Ectodermal cell (in vitro differentiated cells): ENCODE results near the gene SCAPER.
"Not testable (repeated sequence)": the region's sequence is repeated elsewhere in the genome, so short reads cannot be mapped to it uniquely, and the experiment has no call there.

Experiments used
- H3K27ac ChIP-seq: 2 replicates; pipeline ENCODE4 v1.7.0; 2013; ENCODE audit warnings: mild to moderate bottlenecking, low read depth, low read length; ENCODE audit not compliant: insufficient read depth, poor library complexity, severe bottlenecking
- H3K27me3 ChIP-seq: 2 replicates; pipeline ENCODE4 v1.7.0; 2013; ENCODE audit warnings: mild to moderate bottlenecking, low read length; ENCODE audit not compliant: insufficient read depth, control insufficient read depth, poor library complexity, severe bottlenecking
- H3K36me3 ChIP-seq: one replicate; pipeline ENCODE4 v1.7.0; 2013; ENCODE audit warnings: low read length; ENCODE audit not compliant: control insufficient read depth, insufficient read depth
- H3K4me1 ChIP-seq: one replicate; pipeline ENCODE4 v1.7.0; 2013; ENCODE audit warnings: low read length; ENCODE audit not compliant: control insufficient read depth, insufficient read depth
- H3K4me3 ChIP-seq: 2 replicates; pipeline ENCODE4 v1.7.0; 2013; ENCODE audit warnings: low read depth, low read length, control low read depth; ENCODE audit not compliant: insufficient read depth
- H3K9me3 ChIP-seq: 2 replicates; pipeline ENCODE4 v1.7.0; 2013; ENCODE audit warnings: mild to moderate bottlenecking, low read length, moderate library complexity; ENCODE audit not compliant: control insufficient read depth
- WGBS, 2 experiments: methylation state at CpG; one replicate each; pipeline ENCODE4 v1.1.7; 2013; ENCODE audit warnings: missing lambda C conversion rate in 2 of 2; 5-methylcytosine and 5-hydroxymethylcytosine counted together

The SCAPER gene

DNA sequence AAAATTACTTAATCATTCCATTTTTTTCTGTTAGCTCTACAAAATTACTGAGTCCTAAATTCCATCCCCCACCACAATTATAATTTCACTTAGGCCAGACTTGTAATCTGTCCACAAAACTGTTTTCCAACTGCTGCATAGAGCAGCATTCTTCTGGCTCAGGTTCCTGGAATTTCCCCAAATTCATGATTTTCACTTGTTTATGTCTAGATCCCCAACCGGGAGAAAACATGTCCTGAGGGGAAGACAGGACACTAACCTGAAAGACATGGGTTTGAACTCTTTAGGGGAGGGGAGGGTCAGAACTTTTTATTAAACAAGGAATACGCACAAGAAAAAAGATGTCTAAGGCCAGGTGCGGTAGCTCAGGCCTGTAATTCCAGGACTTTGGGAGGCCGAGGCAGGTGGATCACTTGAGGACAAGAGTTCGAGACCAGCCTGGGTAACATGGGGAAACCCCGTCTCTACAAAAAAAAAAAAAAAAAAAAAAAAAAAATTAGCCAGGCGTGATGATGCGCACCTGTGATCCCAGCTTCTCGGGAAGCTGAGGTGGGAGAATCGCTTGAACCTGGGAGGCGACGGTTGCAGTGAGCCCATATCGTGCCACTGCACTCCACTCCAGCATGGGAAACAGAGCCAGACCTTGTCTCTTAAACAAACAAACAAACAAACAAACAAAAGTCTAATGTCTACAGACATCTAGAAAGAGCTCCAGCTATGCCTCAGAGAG is 595.4 kb downstream of the SCAPER start:
- Histone ChIP-seq H3K4me1 (no peaks in the 10 kb centered on the region), H3K4me3 (no peak overlapping the region), H3K9me3 (no peaks in the 10 kb centered on the region), H3K27me3 (no peaks in the 10 kb centered on the region), H3K27ac (no peak overlapping the region), H3K36me3 (no peaks in the 10 kb centered on the region)
- WGBS, 2 experiments: 91 to 92% methylated on average over 13 of the region's 13 CpGs

DNA sequence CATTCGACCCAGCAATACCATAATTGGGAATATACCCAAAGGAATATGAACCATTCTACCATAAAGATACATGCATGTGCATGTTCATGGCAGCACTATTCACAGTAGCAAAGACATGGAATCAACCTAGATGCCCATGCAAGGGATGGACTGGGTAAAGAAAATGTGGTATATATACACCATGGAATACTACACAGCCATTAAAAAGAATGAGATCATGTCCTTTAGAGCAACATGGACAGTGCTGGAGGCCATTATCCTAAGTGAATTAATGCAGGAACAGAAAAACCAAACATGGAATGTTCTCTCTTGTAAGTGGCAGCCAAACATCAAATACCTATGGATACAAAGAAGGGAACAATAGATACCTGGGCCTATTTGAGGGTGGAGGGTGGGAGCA is 601.2 kb downstream of the SCAPER start:
- H3K27me3 ChIP-seq: no peaks in the 10 kb centered on the region
- H3K4me1 ChIP-seq: peaks cover 3% of the 10 kb centered on the region
- H3K4me3 ChIP-seq: no peak overlapping the region
- H3K9me3 ChIP-seq: no peaks in the 10 kb centered on the region
- WGBS, 2 experiments: 94 to 97% methylated on average over 1 of the region's 1 CpG
- no peak overlapping the region for H3K27ac ChIP-seq
- H3K36me3 ChIP-seq: no peaks in the 10 kb centered on the region

DNA sequence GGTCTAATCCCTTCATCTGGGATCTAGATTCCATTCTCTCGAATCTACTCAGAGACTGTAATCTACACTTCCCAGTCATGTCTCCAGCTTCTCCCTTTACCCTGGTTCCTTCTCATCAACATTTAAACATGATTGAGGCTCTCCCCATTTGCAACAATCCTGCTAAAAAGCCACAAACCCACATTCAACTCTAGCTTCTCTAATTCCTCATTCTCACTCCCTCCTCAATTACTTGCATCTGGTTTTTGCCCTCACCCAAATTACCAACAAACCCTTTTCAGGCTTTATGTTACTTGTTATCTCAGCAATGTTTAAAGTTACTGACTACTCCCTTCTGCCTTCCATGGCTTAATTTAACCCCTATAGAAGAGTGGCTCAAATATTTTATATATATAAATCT is 605.4 kb downstream of the SCAPER start:
- no peak overlapping the region for H3K4me3 ChIP-seq
- H3K9me3 ChIP-seq: no peaks in the 10 kb centered on the region
- H3K36me3 ChIP-seq: no peaks in the 10 kb centered on the region
- WGBS, 2 experiments: 92 to 100% methylated on average over 1 of the region's 1 CpG
- no peaks in the 10 kb centered on the region for H3K27me3 ChIP-seq
- no peak overlapping the region for H3K27ac ChIP-seq
- peaks cover 3% of the 10 kb centered on the region for H3K4me1 ChIP-seq

DNA sequence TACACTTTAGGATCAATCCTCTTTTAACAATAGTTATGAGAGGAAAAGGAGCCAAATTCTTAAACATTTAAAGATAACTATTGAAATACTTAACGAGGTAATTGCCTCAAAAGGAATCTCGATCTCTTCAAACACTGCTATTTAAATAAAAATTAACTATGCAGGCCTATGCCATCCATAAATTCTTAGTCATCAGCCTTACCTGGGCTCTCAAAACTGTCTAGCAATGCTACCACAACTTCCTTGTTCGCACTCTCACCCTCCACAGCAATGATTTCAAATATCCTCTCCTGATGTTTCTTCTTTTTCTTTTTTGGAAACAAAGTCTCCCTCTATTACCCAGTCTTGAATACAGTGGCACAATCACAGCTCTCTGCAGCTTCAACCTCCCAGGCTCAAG is 606.2 kb downstream of the SCAPER start:
- Histone ChIP-seq H3K27ac (no peak overlapping the region), H3K27me3 (no peaks in the 10 kb centered on the region), H3K4me3 (no peak overlapping the region), H3K9me3 (no peaks in the 10 kb centered on the region), H3K4me1 (peaks cover 3% of the 10 kb centered on the region), H3K36me3 (no peaks in the 10 kb centered on the region)
- WGBS, 2 experiments: 88 to 91% methylated on average over 3 of the region's 3 CpGs

DNA sequence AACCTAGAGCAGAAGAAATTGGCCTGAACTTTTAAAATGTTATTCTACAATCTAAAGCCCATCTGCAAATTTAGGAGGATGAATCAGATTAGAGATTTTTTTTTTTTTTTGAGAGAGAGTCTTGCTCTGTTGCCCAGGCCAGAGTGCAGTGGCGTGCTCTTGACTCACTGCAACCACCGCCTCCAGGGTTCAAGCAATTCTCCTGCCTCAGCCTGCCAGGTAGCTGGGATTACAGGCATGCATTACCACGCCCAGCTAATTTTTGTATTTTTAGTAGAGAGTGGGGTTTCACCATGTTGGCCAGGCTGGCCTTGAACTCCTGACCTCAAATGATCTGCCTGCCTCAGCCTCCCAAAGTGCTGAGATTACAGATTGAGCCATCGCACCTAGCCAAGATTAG is 607.2 kb downstream of the SCAPER start:
- H3K27ac ChIP-seq, H3K36me3 ChIP-seq, H3K4me3 ChIP-seq, H3K4me1 ChIP-seq, H3K27me3 ChIP-seq, H3K9me3 ChIP-seq: not testable (repeated sequence)
- WGBS, 2 experiments: 90 to 92% methylated on average over 4 of the region's 4 CpGs
